GM19351 (cell line): ENCODE measurements around the gene FECH.
"Not testable (repeated sequence)": the region's sequence is repeated elsewhere in the genome, so short reads cannot be mapped to it uniquely, and the experiment has no call there.

Source experiments
- ATAC-seq: cut with Tn5 transposase; IDR thresholded peaks from one replicate; pipeline ENCODE4 v1.9.1; 2021; ENCODE audit warnings: mild to moderate bottlenecking, moderate library complexity; ENCODE audit not compliant: unreplicated experiment

The FECH gene, protein sequence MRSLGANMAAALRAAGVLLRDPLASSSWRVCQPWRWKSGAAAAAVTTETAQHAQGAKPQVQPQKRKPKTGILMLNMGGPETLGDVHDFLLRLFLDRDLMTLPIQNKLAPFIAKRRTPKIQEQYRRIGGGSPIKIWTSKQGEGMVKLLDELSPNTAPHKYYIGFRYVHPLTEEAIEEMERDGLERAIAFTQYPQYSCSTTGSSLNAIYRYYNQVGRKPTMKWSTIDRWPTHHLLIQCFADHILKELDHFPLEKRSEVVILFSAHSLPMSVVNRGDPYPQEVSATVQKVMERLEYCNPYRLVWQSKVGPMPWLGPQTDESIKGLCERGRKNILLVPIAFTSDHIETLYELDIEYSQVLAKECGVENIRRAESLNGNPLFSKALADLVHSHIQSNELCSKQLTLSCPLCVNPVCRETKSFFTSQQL

GRCh38 chr18:57586251-57587049, at the start of gene FECH:
Gene FECH (minus strand): TSS chr18:57586702. CDS start chr18:57586620, 82 bp downstream.
- peak; percentile 88 for ATAC-seq

DNA sequence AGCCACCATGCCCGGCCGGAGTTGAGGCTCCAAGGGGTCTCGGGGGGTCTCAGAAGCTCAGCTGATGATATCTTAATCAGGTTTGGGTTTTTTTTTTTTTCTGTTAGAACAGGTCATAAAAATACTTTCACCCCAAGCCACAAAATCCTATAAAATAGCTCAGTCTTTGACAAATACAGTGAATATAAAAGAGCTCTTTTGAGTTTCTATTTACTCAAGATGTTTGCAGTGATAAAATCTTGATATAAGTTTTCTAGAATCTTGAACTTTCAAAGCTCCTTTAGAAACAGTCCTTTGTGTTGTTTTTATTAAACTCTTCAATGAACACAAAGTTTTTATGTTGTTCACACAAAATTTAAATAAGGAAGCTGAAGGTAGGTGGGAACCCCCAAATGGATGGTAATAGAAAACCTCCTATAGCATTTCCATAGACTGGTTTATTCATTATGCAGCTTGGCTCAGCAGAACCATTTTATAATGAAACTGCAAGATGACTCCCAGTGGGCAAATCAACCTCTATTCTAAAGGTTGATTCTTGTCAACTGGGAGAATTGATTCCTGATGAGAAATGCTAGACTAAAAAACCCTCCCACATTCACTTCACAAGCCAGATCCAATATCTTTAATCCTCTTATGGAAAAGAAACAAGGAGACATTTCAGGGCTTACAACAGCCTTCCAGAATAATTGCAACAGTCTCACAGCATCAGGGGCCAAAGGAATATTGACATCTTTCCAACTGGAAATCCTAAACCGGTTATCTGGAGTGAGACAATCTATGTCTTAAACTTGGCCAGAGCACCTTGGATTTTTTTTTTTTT, 48.7 kb upstream of the FECH start:
- no peak for ATAC-seq

DNA sequence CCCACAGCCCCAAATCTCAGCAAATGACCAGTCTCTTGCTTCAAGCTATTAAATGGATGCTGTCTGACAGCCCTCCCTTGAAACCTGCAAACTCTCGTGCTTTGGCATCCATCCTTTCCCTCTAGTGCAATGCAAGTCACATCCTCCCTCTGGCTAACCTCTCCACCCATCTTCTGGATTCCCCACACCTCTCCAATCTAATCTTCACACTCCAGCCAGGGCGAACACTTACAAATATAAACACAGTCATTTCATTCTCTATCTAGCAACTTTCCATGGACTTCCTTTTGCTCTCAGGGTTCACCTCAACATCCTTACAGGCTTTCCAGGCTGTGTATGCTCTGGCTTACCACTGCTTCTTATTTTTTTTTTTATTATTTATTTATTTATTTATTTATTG, 45.2 kb upstream of the FECH start:
- no peak for ATAC-seq

DNA sequence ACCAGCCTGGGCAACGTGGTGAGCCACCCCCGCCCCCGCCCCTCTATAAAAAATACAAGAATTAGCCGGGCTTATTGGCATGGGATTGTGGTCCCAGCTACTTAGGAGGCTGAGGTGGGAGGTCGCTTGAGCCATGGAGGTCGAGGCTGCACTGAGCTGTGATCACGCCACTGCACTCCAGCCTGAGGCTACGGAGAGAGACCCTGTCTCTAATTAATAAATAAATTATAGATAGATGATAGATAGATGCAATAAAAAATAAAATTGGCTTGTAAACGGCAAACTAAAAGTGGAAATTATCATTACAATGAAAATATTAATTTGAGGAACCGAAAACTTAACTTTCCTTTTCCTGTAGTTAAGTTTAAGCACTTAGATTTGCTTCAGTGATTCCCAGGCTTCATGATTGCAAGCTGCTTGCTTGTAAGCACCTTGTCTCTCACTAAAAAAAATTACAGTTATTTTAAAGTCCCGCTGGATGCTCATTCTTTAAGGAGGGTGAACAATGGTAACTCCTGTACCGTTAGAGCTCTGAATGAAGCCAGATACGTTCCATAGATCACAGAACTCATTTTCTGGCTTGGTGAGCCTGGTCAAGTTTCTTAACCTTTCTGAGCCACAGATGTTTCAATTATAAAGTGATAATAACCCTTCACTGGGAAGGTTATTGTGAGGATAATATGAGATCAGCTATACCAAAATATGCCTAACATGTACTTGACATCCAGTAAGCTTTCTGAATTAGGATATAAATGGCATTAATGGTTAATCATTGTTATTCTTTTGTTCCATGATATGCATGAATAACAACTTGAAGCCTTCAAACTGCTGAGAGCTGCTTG, 44.5 kb upstream of the FECH start:
- peak; percentile 54 for ATAC-seq

DNA sequence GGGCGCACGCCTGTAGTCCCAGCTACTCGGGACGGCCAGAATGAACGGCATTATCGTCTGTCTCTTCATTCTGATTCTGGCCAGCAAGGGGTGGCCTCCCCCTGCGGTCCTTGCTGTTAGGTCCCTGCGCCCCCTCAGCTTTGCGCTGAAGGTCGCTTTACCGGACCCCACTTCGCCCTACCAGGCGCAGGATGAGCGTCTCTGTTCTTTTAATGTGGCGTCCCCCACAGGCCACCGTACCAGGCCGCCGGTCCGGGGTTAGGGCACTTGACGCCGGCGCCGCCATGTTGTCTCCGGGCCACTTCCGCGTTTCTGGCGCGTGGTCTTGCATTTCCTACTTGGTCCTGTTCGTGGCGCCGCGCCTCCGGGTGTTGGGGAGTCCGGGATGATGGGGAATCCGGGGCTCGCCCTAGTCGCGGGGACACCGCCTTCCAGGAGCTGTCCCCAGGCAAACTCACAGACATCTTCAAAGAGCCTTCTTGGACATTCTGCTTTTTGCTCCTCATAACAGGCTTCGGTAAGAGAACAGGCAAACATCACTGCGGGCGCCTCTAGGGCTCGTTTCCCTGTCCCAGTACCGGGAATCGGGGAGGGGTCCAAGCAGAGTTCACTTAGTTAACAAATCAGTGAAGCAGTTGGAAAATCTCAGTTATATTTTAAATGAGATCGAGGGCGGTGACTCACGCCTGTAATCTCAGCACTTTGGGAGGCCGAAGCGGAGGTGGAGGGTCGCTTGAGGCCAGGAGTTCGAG, 43.7 kb upstream of the FECH start:
- peak; percentile 84 for ATAC-seq

DNA sequence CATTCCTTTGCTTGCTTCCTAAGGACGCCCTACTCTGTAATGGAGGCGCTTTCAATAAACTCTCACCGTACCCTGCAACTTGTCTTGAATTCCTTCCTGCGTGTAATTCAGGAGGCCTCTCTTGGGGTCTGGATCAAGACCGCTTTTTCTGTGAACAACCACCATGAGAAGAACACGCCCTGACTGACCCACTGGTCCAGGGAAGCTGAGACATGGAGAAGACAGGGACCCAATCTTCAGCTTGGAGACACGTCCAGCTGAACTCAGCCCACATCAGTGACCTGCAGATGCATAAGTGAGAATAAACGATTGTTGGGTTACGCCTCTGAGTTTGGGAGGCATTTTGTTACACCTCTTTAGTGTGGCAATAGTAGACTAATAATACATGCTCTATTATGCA, 42.9 kb upstream of the FECH start:
- no peak for ATAC-seq

DNA sequence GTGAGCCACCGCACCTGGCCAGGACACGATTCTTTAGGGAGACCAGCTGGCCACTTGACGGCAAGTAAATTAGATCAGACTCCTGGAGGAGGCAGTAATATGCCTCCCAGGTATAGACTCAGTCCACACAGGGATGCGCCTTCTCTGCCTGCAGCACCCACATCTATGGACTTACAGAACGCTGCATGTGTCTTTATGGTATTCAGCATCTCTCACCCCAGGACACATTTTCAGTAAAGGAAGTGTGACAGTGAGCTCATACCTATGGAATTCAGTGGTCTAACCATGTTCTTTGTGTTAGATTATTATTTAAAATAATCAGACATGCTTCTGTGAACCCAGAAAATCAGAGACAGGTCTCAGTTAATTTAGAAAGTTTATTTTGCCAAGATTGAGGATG, 41.0 kb upstream of the FECH start:
- no peak for ATAC-seq

- no peak for ATAC-seq
Measured at GRCh38 chr18:57624988-57625387, 38.5 kb upstream of the FECH start.

DNA sequence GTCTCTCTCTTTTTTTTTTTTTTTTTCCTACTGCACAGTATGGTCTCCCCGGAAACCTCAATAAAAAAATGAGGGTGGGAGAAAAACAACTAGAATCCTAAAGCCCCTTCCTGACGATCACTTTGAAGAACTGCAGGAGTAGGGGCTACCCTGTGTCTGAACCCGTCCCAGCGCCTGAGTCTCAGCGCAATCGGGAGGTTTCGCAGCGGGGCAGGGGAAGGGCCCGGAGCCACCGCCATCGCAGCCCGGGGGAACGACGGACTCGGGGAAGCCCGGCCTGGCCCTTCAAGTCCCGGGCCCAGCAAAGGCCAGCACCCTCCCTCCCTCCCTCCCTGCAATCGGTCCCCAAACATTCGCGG, 34.7 kb upstream of the FECH start:
- peak; percentile 22 for ATAC-seq

GRCh38 chr18:57619876-57620275, 33.4 kb upstream of the FECH start:
- ATAC-seq: no peak

DNA sequence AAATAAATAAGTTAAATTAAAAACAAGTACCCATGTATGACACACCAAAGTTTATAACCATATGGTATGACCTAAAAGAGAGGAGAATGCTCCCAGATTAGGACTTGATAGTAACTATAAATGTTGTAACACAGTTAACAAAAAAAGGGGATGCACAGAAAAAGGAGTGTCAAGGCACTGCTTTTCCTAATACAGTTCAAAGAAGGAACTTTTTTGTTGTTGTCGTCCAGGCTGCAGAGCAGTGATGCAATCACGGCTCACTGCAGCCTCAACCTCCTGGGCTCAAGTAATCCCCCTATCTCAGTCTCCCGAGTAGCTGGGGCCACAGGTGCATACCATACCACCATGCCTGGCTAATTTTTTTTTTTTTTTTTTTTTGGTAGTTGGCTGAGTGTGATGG, 32.4 kb upstream of the FECH start:
- ATAC-seq: no peak

DNA sequence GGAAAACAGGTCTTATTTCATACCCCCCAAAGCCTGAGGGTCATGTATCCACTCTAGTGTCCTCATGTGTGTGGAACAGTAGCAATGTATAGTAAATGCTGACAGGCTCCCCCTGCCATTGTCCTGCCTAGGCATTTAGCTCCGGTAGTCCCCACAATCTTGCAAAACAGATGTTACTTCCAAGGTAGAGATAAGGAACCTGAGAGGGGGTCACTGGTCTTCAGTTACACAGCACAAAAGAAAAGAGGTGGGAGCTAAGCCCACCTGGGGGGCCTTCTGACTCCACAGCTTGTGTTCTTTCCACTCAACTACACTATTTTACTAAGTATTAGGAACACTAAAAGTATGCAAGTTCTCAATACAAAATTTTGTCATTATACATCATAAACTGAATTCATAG, 17.4 kb upstream of the FECH start:
- ATAC-seq: no peak

GRCh38 chr18:57595347-57595746, 8.8 kb upstream of the FECH start:
- ATAC-seq: no peak

GRCh38 chr18:57592716-57593115, 6.2 kb upstream of the FECH start:
- ATAC-seq: not testable (repeated sequence)

DNA sequence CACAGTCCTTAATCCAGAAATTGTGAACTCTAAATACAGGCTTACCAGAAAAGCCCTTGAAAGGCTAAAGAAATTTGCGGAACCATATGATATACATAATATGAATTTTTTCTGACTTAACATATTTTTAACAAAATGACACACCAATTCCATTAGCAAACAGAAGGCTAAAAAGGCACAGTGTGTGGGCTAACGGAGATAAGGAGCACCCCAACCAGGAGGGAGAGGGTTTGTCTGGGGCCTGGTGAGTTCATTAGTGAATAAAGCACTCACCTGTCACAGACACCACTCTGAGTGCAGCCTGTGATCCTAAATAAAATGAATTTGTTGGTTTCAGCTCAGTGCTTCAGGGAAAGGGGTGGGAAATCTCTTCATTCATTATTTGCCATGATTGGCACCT, 2.7 kb upstream of the FECH start:
- ATAC-seq: no peak

DNA sequence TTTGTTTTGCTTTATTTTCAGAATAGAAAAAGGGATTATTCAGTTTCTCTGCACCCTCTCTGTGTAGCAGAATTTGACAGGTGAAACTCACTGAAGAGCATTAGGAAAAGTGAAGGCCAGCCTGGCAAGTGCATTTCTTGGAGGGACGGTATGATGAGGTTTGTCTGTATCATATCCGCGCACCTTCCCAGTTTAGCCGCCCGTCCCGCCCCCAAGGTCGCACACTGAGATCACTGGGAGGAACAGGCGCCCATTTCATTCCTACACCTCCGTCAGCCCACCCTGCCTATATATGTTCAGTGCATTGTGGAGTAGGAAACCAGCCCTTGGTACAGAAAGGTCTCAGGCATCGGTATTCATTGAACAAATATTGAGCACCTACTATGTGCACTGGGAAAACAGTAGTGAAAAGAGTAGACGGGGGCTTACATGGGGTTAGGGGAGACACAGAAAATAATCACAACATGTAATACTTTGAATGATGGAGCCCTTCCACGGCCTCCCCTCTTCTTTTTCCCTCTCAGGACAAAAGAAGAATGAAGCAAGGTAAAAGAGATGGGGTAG, 678 bp upstream of the FECH start:
- ATAC-seq: no peak

GRCh38 chr18:57585855-57586250, 649 bp downstream of the FECH start:
- no peak for ATAC-seq

DNA sequence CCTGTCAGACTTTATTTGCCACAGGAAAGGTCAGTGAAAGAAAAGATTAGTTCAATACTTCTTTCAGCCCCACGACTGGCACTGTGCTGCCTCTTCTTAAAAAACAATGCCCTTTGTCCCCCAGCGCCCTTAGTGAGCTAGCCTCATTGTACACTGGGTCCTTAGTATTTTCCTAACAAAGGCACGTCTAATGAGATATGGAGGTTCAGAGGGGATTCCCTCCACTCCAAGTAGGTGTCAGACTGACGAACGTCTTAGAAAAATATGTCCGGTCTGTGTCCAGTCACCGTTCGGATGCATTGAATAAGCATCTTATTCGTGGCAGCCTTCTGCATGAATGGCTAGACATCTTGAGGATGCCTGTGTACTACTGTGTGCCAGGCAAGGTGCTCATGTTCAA, 1.1 kb downstream of the FECH start:
- no peak for ATAC-seq

DNA sequence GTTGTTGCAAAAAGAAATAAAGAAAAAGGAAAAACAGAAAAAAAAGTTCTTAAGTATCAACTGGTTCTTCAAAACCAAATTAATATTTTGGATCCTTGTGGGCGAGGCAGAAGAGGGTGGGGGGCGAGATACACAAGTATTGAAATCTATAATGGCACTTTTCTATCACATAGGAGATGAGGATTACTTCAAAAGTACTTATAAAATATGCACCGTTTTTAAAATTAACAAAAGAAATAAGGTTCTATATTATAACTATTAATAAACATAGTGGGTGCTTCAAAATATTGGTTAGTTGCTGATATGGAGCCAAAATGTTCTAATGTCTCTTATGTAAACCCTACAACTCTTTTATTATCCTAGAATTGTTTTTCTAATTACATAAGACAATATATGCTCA, 2.1 kb downstream of the FECH start:
- no peak for ATAC-seq
